Colonic mucosa (tissue), 4 donors: ENCODE data around the gene SLC30A10. TPM values are rescaled to one million over a fixed set of nuclear protein-coding genes. Genes with fewer than 3 reads are reported as not detected.

Experiments
- DNase-seq: peaks from one replicate; pipeline ENCODE4 v3.0.0-alpha.2; 2020
- H3K27ac ChIP-seq: fragments of 200-600 bp; one replicate; pipeline ENCODE4 v1.8.0; 2021
- H3K27me3 ChIP-seq: fragments of 200-600 bp; one replicate; pipeline ENCODE4 v1.8.0; 2021
- H3K36me3 ChIP-seq: fragments of 200-600 bp; one replicate; pipeline ENCODE4 v1.8.0; 2021
- H3K4me1 ChIP-seq: fragments of 200-600 bp; one replicate; pipeline ENCODE4 v1.8.0; 2021; ENCODE audit warnings: mild to moderate bottlenecking
- H3K4me3 ChIP-seq: fragments of 200-600 bp; one replicate; pipeline ENCODE4 v1.8.0; 2021
- H3K9ac ChIP-seq, 2 donors: one replicate each; pipeline ENCODE4 v1.7.0; 2013; ENCODE audit warnings: control low read depth in 2 of 2, low read depth in 2 of 2, low read length in 2 of 2
- H3K9me3 ChIP-seq: fragments of 200-600 bp; one replicate; pipeline ENCODE4 v1.8.0; 2021
- intact Hi-C: fragments of 100-400 bp; cut with DNase I; formaldehyde crosslinking; loops from one replicate; pipeline ENCODE4 v1.14.1; 2022
- total RNA-seq, 2 donors: library from RNA; stranded (reverse); fragmentation: NEBNext Ultra II Directional in 1 of 2; extraction: Animal tissue kit (Norgen Biotek cat#: 25700) in 1 of 2; gene quantifications; one replicate each; pipeline ENCODE4 v1.2.1, GENCODE V29; 2021
- TF ChIP-seq, protein P1 (sequence below): fragments of 200-600 bp; IDR thresholded peaks from one replicate; pipeline ENCODE4 v1.8.0; 2022; ENCODE audit warnings: antibody characterized with exemption, mild to moderate bottlenecking
- donor health status: healthy.
- donor health status: DM: no; HTN: no; CAD: no.
- donor health status: DM: no; HTN: no; CAD: no.

The SLC30A10 gene
- total RNA-seq, 2 donors from 2014 or later: 10.5 to 32.3 TPM

GRCh38 chr1:219885680-219886079 lies 42.7 kb downstream of the SLC30A10 start:
- TF ChIP-seq, protein P1, sequence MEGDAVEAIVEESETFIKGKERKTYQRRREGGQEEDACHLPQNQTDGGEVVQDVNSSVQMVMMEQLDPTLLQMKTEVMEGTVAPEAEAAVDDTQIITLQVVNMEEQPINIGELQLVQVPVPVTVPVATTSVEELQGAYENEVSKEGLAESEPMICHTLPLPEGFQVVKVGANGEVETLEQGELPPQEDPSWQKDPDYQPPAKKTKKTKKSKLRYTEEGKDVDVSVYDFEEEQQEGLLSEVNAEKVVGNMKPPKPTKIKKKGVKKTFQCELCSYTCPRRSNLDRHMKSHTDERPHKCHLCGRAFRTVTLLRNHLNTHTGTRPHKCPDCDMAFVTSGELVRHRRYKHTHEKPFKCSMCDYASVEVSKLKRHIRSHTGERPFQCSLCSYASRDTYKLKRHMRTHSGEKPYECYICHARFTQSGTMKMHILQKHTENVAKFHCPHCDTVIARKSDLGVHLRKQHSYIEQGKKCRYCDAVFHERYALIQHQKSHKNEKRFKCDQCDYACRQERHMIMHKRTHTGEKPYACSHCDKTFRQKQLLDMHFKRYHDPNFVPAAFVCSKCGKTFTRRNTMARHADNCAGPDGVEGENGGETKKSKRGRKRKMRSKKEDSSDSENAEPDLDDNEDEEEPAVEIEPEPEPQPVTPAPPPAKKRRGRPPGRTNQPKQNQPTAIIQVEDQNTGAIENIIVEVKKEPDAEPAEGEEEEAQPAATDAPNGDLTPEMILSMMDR: no peak
- H3K9ac ChIP-seq: no peak overlapping the region
- no peaks in the 10 kb centered on the region for H3K4me1 ChIP-seq
- H3K27me3 ChIP-seq: peaks cover 4% of the 10 kb centered on the region
- no peaks in the 10 kb centered on the region for H3K36me3 ChIP-seq
- intact Hi-C loops: no loop called here
- no peak for DNase-seq
- no peak overlapping the region for H3K27ac ChIP-seq
- H3K4me3 ChIP-seq: no peak overlapping the region
- H3K9me3 ChIP-seq: no peaks in the 10 kb centered on the region

DNA sequence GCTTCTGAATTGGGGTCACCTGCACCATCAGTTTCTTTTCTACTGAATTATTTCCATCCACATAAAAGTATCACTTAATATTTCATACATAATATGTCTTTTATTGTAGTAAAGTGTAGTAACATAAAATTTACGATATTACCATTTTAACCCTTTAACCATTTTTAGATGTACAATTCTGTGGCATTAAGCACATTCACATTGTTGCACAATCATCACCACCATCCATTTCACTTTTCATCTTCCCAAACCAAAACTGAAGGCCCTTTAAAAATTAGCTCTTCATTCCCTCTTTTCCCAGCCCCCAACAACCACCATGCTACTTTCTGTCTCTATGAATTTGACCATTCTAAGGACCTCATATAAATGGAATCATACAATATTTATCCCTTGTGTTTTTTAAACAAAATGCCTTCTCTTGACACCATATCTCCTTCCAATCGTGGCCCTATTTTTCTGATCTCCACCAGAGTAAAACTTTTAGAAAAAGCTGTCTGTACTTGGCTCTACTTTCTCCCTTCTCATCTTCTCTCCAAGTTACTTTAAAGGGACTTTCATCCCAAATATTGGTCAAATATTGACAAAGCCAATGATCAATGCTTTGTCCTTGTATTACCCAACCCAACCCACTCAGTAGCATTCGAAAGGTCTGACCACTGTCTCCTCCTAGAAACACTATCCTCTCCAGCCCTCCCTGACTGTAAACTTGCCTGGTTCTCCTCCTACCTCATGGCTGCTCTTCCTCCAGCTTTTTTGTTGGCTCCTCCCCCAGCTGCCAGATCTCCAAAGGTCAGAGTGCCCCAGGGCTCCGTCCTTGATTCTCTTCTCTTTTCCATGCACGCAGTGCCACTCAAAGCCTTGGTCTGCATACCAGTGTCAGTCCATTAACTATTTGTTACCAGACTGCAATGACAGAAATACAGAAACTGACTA lies 44.7 kb downstream of the SLC30A10 start:
- Histone ChIP-seq H3K36me3 (no peaks in the 10 kb centered on the region), H3K4me1 (no peaks in the 10 kb centered on the region), H3K9me3 (no peaks in the 10 kb centered on the region), H3K4me3 (no peak overlapping the region), H3K27me3 (peaks cover 4% of the 10 kb centered on the region), H3K9ac (no peak overlapping the region), H3K27ac (no peak overlapping the region)
- intact Hi-C loops: no loop called here
- TF ChIP-seq, protein P1: no peak
- DNase-seq: no peak

DNA sequence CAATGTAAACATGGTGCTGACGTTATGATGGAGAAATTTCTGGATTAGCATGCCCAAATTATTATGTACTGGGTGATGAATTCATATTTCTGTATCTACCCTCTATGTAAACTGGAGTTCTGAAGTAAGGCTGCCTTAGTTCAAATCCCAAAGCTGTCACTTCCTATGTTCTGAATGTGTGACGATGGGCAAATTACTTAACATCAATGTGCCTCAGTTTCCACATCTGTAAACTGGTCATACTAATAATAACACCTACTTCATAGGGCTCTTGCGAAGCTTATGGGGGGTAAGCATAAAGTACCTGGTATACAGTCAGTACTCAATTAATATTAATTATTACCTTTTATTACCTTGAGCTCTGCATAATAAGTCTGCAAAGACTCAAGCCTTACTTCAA lies 45.6 kb downstream of the SLC30A10 start:
- TF ChIP-seq, protein P1: no peak
- no peaks in the 10 kb centered on the region for H3K4me1 ChIP-seq
- H3K9me3 ChIP-seq: no peaks in the 10 kb centered on the region
- H3K27ac ChIP-seq: no peak overlapping the region
- H3K36me3 ChIP-seq: no peaks in the 10 kb centered on the region
- intact Hi-C loops: no loop called here
- no peak for DNase-seq
- no peak overlapping the region for H3K9ac ChIP-seq
- no peak overlapping the region for H3K4me3 ChIP-seq
- peaks cover 4% of the 10 kb centered on the region for H3K27me3 ChIP-seq

DNA sequence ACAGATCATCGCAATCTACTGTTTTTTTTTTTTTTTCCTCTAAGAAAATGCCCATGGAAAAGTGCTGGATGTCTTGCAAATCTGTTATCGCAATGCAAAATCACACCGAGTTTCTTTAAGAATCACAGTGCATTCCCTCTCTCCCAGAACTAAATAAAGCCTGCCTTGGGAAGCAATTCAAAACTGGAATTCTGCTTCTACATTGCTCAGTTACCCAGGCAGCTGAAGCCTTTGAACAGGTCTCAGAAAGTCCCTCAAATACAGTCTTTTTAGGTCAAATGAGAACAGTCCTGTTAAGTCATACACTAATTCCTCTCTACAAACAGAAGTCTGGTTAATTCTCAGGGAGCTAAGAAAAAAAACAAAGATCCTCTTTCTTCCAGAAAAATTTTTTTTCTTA lies 46.3 kb downstream of the SLC30A10 start:
- no peaks in the 10 kb centered on the region for H3K36me3 ChIP-seq
- no peak overlapping the region for H3K27ac ChIP-seq
- no peak overlapping the region for H3K9ac ChIP-seq
- TF ChIP-seq, protein P1: no peak
- peaks cover 4% of the 10 kb centered on the region for H3K27me3 ChIP-seq
- DNase-seq: no peak
- no peaks in the 10 kb centered on the region for H3K4me1 ChIP-seq
- intact Hi-C loops: no loop called here
- H3K9me3 ChIP-seq: no peaks in the 10 kb centered on the region
- H3K4me3 ChIP-seq: no peak overlapping the region

DNA sequence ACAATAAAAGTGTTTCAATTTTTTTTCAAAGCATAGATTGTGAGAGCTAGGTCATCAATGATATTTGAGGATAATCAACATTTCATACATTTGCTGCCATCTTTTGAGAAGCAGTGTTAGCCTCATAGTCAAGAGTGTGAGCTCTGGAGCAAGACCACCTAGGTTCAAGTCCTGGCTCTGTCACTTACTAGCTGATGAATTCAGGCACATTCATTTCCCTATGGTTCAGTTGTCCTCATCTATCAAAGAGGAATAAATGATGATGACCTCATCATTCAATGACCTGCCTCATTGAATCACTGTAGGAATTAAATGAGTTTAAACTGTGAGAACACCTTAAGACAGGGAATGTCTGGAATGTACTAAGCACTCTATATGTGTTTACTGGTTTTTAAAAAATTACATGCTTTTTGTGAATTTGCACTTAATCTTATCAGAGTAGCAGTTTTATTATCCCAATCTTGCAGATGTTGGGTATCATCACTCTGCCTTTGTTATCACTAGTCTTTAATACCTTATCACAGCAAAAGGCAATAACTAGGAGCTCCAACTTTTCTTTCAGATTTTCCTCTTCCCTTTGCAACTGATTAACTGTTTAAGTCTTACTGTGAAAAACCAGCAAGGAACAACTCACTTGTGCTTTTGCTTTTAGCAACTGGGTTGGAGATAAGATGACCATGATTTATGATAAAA lies 47.4 kb downstream of the SLC30A10 start:
- no peak overlapping the region for H3K4me3 ChIP-seq
- no peaks in the 10 kb centered on the region for H3K36me3 ChIP-seq
- peaks cover 4% of the 10 kb centered on the region for H3K27me3 ChIP-seq
- DNase-seq: no peak
- no peaks in the 10 kb centered on the region for H3K9me3 ChIP-seq
- H3K9ac ChIP-seq: no peak overlapping the region
- H3K4me1 ChIP-seq: no peaks in the 10 kb centered on the region
- TF ChIP-seq, protein P1: no peak
- intact Hi-C loops: no loop called here
- H3K27ac ChIP-seq: no peak overlapping the region
